GM21367 (cell line): Measurements from ENCODE around the gene YPEL3.

Experiments
- ATAC-seq: cut with Tn5 transposase; IDR thresholded peaks from one replicate; pipeline ENCODE4 v1.9.1; 2021; ENCODE audit not compliant: unreplicated experiment

The YPEL3 gene

GRCh38 chr16:30070490-30070889 is 25.5 kb downstream of the YPEL3 start:
- ATAC-seq = no peak

DNA sequence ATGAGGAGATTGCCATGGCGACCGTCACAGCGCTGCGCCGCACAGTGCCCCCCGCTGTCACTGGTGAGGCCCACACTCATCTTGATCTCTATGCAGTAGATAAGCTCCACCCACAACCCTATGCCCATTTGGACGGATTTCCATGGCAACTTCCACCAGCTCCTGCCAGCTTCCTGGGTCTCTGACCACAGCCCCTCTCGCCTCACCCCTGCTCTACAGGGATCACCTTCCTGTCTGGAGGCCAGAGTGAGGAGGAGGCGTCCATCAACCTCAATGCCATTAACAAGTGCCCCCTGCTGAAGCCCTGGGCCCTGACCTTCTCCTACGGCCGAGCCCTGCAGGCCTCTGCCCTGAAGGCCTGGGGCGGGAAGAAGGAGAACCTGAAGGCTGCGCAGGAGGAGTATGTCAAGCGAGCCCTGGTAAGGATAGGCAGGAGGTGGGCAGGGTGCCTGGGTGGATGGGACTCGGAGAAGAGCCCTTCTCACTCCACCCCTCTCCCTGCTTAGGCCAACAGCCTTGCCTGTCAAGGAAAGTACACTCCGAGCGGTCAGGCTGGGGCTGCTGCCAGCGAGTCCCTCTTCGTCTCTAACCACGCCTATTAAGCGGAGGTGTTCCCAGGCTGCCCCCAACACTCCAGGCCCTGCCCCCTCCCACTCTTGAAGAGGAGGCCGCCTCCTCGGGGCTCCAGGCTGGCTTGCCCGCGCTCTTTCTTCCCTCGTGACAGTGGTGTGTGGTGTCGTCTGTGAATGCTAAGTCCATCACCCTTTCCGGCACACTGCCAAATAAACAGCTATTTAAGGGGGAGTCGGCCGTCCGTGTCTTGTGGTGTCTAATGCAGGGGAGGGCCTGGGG is 26.2 kb downstream of the YPEL3 start:
- no peak for ATAC-seq

GRCh38 chr16:30068750-30069610 is 27.0 kb downstream of the YPEL3 start:
- no peak for ATAC-seq

GRCh38 chr16:30068333-30068732 is 27.7 kb downstream of the YPEL3 start:
- no peak for ATAC-seq

GRCh38 chr16:30067584-30067916 is 28.5 kb downstream of the YPEL3 start:
- ATAC-seq = no peak

DNA sequence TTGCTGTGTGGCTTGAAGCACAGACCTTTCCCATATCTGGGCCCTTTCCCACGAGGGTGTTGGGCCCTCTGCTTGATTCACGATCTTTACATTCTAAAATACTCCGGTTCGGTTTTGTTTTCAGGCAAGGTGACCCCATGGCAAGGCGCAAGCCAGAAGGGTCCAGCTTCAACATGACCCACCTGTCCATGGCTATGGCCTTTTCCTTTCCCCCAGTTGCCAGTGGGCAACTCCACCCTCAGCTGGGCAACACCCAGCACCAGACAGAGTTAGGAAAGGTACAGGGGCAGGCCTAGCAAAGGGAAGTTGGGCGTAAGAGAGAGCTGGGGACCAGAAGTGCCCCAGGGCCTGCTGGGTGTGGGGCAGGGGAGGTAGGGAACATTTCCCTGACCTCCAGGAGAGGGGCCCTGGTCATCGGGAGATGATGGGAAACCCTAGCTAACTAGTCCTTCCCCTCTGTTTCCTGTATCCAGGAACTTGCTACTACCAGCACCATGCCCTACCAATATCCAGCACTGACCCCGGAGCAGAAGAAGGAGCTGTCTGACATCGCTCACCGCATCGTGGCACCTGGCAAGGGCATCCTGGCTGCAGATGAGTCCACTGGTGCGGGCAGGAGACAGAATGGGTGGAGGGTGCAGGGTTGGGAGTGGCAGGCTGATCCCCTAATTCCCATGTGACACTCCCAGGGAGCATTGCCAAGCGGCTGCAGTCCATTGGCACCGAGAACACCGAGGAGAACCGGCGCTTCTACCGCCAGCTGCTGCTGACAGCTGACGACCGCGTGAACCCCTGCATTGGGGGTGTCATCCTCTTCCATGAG is 29.0 kb downstream of the YPEL3 start:
- no peak for ATAC-seq

DNA sequence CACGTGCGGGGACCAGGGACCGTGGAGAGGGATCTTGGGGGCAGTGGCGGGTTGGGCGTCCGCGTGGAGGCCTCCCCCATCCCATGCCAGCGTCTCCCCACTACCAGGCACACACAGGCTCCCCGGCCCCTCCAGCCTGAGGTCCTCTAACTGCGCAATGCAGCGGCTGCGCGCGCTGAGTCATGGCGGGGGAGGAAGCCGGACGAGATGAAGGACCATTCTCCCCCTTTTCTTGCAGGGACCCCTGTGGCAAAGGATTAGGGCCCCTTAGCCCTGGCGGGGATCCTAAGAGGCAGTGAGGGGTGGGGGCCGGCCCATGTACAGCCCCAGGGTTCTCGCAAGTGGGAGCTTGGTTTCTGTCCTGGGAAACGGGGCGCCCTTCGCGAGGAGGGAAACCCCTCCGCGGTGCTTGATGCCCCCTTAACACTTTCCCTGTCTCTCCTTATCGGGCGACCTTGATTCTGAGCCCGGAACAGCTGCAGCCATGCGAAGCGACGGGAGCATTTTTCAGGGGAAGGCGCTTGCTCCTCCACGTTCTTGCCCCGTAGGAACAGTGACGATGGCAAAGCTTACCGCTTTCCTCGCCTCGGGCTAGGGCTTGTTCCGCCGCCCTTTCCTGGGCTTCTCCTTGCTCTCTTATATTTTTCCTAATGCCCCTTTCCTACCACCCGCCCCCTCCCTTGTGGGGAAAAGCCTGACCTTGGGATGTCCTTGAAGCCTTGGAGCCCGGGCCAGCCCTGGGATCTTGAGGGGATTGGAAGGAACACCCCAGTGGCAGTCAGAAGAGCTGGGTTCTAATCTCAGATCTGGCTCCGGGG is 29.9 kb downstream of the YPEL3 start:
- ATAC-seq = no peak

DNA sequence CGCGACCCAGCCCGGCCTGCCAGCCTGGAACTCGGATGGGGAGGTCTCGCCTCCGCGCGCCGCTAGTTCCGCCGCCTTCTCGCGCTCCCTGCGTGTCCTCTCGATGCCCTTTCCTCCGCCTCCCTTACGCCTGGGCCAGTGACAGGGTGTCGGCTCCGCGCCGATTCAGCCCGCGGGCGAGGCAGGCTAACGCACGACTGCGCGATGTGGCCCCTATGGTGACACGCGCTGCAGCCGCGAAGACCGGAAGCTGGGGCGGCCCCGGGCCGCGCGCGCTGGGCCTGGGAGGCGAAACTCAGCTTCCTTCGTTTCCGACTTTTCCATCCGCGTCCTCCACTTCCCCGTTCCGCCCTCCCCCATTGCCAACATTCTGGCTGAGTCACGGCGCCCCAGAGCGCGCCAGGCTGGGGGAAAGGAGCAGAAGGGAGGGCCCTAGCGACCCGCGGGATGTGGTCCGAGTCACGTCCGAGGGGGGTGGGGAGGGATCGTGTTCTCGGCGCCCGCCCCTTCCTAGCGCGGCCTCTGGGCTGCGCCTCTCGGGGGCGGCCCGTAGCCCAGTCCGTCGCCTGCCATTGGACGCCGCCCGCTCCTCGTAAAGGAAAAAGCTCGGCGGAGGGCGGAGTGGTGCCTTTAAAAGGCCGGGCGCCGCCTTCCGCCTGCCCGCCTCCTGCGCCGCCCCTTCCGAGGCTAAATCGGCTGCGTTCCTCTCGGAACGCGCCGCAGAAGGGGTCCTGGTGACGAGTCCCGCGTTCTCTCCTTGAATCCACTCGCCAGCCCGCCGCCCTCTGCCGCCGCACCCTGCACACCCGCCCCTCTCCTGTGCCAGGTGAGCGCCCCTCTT is 30.7 kb downstream of the YPEL3 start, which contains the start of gene ALDOA:
ALDOA (plus strand) TSS at position 659 of the 841 bp plus-strand sequence. CDS start 1,138 bp downstream, outside the sequence.
- peak; percentile 60 for ATAC-seq

DNA sequence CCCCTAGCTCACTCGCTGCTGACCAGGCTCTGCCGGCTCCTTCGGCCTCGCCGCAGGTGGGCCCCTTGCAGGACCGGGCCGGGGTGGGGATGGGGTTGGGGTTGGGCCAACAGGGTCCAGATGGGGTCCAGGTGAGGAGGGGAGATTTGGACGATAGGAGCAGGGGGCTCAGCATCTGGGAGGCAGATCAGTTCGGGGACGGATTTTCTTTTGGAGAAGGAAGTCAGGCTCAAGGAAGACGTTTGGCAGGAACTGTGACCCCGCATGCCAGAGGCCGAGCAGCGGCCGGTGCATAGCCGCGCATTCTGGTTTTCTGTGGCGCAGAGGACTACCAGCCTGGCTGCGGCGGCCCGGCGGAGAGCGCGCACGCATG is 31.3 kb downstream of the YPEL3 start:
- ATAC-seq = no peak

- no peak for ATAC-seq
Observed at GRCh38 chr16:30063893-30064728, 31.9 kb downstream of the YPEL3 start.

GRCh38 chr16:30063278-30063892 is 32.6 kb downstream of the YPEL3 start:
- ATAC-seq = no peak

GRCh38 chr16:30060836-30061554 is 35.0 kb downstream of the YPEL3 start:
- ATAC-seq = no peak

DNA sequence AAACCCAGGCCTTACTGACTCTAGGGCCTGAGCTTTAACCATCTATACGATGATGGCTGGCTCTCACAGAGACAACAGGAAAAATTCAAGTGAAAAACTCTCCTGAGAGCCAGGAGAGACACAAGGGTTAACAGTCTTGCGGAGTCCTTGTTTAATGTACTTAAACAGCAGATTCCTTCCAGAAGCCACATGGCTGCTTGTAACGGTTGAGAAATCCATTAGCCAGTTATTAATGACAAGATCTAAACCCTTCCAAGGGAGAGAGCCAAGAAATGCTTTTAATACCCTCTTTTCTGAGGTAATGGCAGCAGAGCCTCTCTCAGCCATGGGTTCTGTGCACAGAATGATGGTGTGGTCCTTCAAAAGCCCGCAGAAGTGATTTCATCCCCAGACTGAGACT is 35.7 kb downstream of the YPEL3 start:
- no peak for ATAC-seq

- no peak for ATAC-seq
Observed at GRCh38 chr16:30054959-30055553, 41.0 kb downstream of the YPEL3 start.

DNA sequence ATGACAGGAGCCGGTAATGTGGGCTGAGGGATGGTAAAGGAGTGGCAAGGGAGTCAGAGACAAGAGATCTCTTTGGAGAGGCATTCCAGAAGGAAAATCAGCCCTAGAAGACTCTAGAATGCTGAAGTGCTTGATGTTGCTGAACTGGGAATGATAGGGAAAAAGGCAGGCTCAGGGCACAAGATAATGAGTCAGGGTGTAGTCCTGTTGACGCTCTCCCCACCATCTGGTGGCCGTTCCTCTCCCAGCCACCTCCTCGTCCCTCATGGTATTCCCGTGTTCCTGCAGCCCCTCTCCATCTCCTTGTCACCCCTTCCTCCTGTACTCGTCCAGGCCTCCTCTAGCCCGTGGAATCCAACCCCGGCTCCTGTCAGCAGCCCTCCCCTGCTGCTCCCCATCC is 41.6 kb downstream of the YPEL3 start:
- ATAC-seq = no peak

- ATAC-seq = no peak
Observed at GRCh38 chr16:30053376-30054015, 42.5 kb downstream of the YPEL3 start.
